ENCODE results near the gene ATXN10. TPM values are rescaled to one million over a fixed set of nuclear protein-coding genes. Genes with fewer than 3 reads are reported as not detected.

Gene ATXN10
- total RNA-seq, 1 experiment from 2014 or later, result 135 TPM

- Histone ChIP-seq H3K79me2 (ENCODE audit: insufficient read depth, low read length) (0 out of 2 replicates have a peak, but pooled peaks cover 4% of the 10 kb centered on the region), H3K9ac (ENCODE audit: low read length) (no peak overlapping the region), H2AFZ (ENCODE audit: low read depth, low read length, poor library complexity, severe bottlenecking) (no peak overlapping the region), H3K36me3 (ENCODE audit: control insufficient read depth in 1 of 2, insufficient read depth in 2 of 2, low read length in 2 of 2) (0 out of 4 replicates have a peak, but pooled peaks cover 0 to 6% of the 10 kb centered on the region in 2 experiments), H3K9me2 (ENCODE audit: insufficient read depth) (no peaks in the 10 kb centered on the region), H4K20me1 (ENCODE audit: insufficient read depth) (no peaks in the 10 kb centered on the region), H3K27ac (ENCODE audit: low read depth, low read length) (no peak overlapping the region), H3K27me3 (ENCODE audit: insufficient read depth, low read length) (no peaks in the 10 kb centered on the region), H3K4me2 (ENCODE audit: low read length) (no peak overlapping the region), H3K4me1 (ENCODE audit: control insufficient read depth in 1 of 2, insufficient read depth in 2 of 2, low read length in 2 of 2) (peaks cover 17 to 24% of the 10 kb centered on the region in 2 experiments), H3K9me3 (ENCODE audit: control insufficient read depth in 1 of 2, insufficient read depth in 1 of 2, low read depth in 1 of 2, low read length in 2 of 2) (no peaks in the 10 kb centered on the region), H3K4me3 (replicated peaks in 1 of 2; ENCODE audit: low read depth in 1 of 2, low read length in 2 of 2) (no peak overlapping the region)
- TF ChIP-seq JUND (IDR thresholded peaks at IDR 0.05) (no peak), FOSL1 (IDR thresholded peaks at IDR 0.05; ENCODE audit: low read depth) (no peak), SIN3A (IDR thresholded peaks at IDR 0.05; ENCODE audit: low read depth) (no peak)
- ChIA-PET POLR2A (no interaction called here), RAD21 (ENCODE audit: low non-redundant PET in 1 of 2, low total read pairs in 2 of 2, uncharacterized antibody in 2 of 2, unreplicated experiment in 2 of 2) (no interaction called here), CTCF (no interaction called here)
- intact Hi-C loops (cut with micrococcal nuclease), result no loop called here
- no peak for DNase-seq (ENCODE audit: low read depth, low spot score)
- ATAC-seq, result no peak
- no TSS peak for BruUV-seq (replicated peaks)
Observed at GRCh38 chr22:45802054-45802453, 130.4 kb downstream of the ATXN10 start.

- no TSS peak for BruUV-seq (replicated peaks)
- Histone ChIP-seq H3K36me3 (ENCODE audit: control insufficient read depth in 1 of 2, insufficient read depth in 2 of 2, low read length in 2 of 2) (peaks cover 0 to 5% of the 10 kb centered on the region in 2 experiments; a peak in 1 of 4 replicates), H2AFZ (ENCODE audit: low read depth, low read length, poor library complexity, severe bottlenecking) (no peak overlapping the region), H3K27me3 (ENCODE audit: insufficient read depth, low read length) (no peaks in the 10 kb centered on the region), H3K4me3 (replicated peaks in 1 of 2; ENCODE audit: low read depth in 1 of 2, low read length in 2 of 2) (peak overlapping the region in 1 of 2 experiments; percentile 24; a peak in 1 of 4 replicates), H3K9ac (ENCODE audit: low read length) (no peak overlapping the region), H4K20me1 (ENCODE audit: insufficient read depth) (no peaks in the 10 kb centered on the region), H3K79me2 (ENCODE audit: insufficient read depth, low read length) (0 out of 2 replicates have a peak, but pooled peaks cover under 1% of the 10 kb centered on the region), H3K27ac (ENCODE audit: low read depth, low read length) (peak overlapping the region; percentile 27; the same call in 1 of the 2 replicates), H3K4me1 (ENCODE audit: control insufficient read depth in 1 of 2, insufficient read depth in 2 of 2, low read length in 2 of 2) (peaks cover 17 to 24% of the 10 kb centered on the region in 2 experiments), H3K9me2 (ENCODE audit: insufficient read depth) (no peaks in the 10 kb centered on the region), H3K4me2 (ENCODE audit: low read length) (peak overlapping the region; percentile 69), H3K9me3 (ENCODE audit: control insufficient read depth in 1 of 2, insufficient read depth in 1 of 2, low read depth in 1 of 2, low read length in 2 of 2) (no peaks in the 10 kb centered on the region)
- ChIA-PET CTCF (no interaction called here), POLR2A (no interaction called here), RAD21 (ENCODE audit: low non-redundant PET in 1 of 2, low total read pairs in 2 of 2, uncharacterized antibody in 2 of 2, unreplicated experiment in 2 of 2) (no interaction called here)
- peak; percentile 26 for ATAC-seq
- intact Hi-C loops (cut with micrococcal nuclease), result no loop called here
- no peak for DNase-seq (ENCODE audit: low read depth, low spot score)
- TF ChIP-seq ATF3 (IDR thresholded peaks at IDR 0.05), result no peak
Observed at GRCh38 chr22:45804319-45804985, 132.8 kb downstream of the ATXN10 start.
